Naive thymus-derived CD4-positive, alpha-beta T cell (primary cell): ENCODE measurements around the gene DENND5A. TPM values are rescaled to one million over a fixed set of nuclear protein-coding genes. Genes with fewer than 3 reads are reported as not detected.
"Not testable (repeated sequence)": the region's sequence is repeated elsewhere in the genome, so short reads cannot be mapped to it uniquely, and the experiment has no call there.

Source experiments
- ATAC-seq: fragments of 150-1000 bp; cut with Tn5 transposase; 2 replicates; pipeline ENCODE4 v1.10.0; 2021; ENCODE audit warnings: mild to moderate bottlenecking, moderate library complexity
- CTCF ChIA-PET: fragments of 350-600 bp; sonication (Branson Sonifier 250); formaldehyde crosslinking; loops from one replicate; lab custom pipeline; 2021; ENCODE audit warnings: antibody characterized with exemption; lab: Charles Lee
- POLR2A ChIA-PET: fragments of 350-600 bp; sonication (Branson Sonifier 250); formaldehyde crosslinking; loops from one replicate; lab custom pipeline; 2021; ENCODE audit warnings: antibody characterized with exemption, inconsistent platforms; lab: Charles Lee
- DNase-seq, 9 donors: peaks; one replicate each; pipeline versions ENCODE4 v3.0.0 to v3.0.0-alpha.2; 2020 to 2022; ENCODE audit warnings: mixed read lengths in 1 of 9
- H3K27ac ChIP-seq: one replicate; pipeline ENCODE4 v1.7.0; 2013; ENCODE audit warnings: mild to moderate bottlenecking, low read depth, low read length, moderate library complexity
- H3K27me3 ChIP-seq, 2 donors: one replicate each; pipeline ENCODE4 v1.7.0; 2013; ENCODE audit warnings: low read length in 2 of 2, mild to moderate bottlenecking in 2 of 2, moderate library complexity in 2 of 2; ENCODE audit not compliant: control insufficient read depth in 2 of 2, insufficient read depth in 2 of 2
- H3K36me3 ChIP-seq, 3 experiments: 1 replicate in 2 of 3; 2 replicates in 1 of 3; pipeline ENCODE4 v1.7.0; 2013; ENCODE audit warnings: low read length in 3 of 3, mild to moderate bottlenecking in 3 of 3, moderate library complexity in 1 of 3; ENCODE audit not compliant: insufficient read depth in 3 of 3, control insufficient read depth in 2 of 3
- H3K4me1 ChIP-seq, 2 donors: one replicate each; pipeline ENCODE4 v1.7.0; 2013; ENCODE audit warnings: low read length in 2 of 2, mild to moderate bottlenecking in 2 of 2, moderate library complexity in 1 of 2; ENCODE audit not compliant: control insufficient read depth in 2 of 2, insufficient read depth in 2 of 2
- H3K4me3 ChIP-seq: 2 replicates; pipeline ENCODE4 v1.7.0; 2013; ENCODE audit warnings: mild to moderate bottlenecking, low read length
- H3K9me3 ChIP-seq, 3 experiments: 1 replicate in 2 of 3; 2 replicates in 1 of 3; pipeline ENCODE4 v1.7.0; 2013; ENCODE audit warnings: low read length in 3 of 3; ENCODE audit not compliant: control insufficient read depth in 2 of 3
- H3K27ac Mint-ChIP-seq, 9 donors: one replicate each; pipeline ENCODE4 v1.8.0; 2020 to 2022; ENCODE audit warnings: mixed read lengths in 9 of 9, mild to moderate bottlenecking in 8 of 9, moderate library complexity in 5 of 9, inconsistent platforms in 2 of 9
- H3K27me3 Mint-ChIP-seq, 5 donors: one replicate each; pipeline ENCODE4 v1.8.0; 2021 to 2022; ENCODE audit warnings: mixed read lengths in 5 of 5, mild to moderate bottlenecking in 1 of 5
- H3K36me3 Mint-ChIP-seq, 5 donors: one replicate each; pipeline ENCODE4 v1.8.0; 2020 to 2022; ENCODE audit warnings: mixed read lengths in 5 of 5, mild to moderate bottlenecking in 3 of 5, inconsistent platforms in 1 of 5
- H3K4me1 Mint-ChIP-seq, 7 donors: one replicate each; pipeline ENCODE4 v1.8.0; 2020 to 2022; ENCODE audit warnings: mixed read lengths in 7 of 7, mild to moderate bottlenecking in 3 of 7, inconsistent platforms in 1 of 7
- H3K4me3 Mint-ChIP-seq, 10 donors: one replicate each; pipeline ENCODE4 v1.8.0; 2020 to 2022; ENCODE audit warnings: mild to moderate bottlenecking in 10 of 10, mixed read lengths in 10 of 10, moderate library complexity in 6 of 10, inconsistent platforms in 2 of 10
- H3K9me3 Mint-ChIP-seq, 11 donors: one replicate each; pipeline ENCODE4 v1.8.0; 2020 to 2022; ENCODE audit warnings: mixed read lengths in 11 of 11, mild to moderate bottlenecking in 4 of 11, inconsistent platforms in 1 of 11, moderate library complexity in 1 of 11
- intact Hi-C, 2 donors: fragments of 100-400 bp; cut with micrococcal nuclease; formaldehyde crosslinking; loops; one replicate each; pipeline ENCODE4 v1.15.1; 2023
- polyA plus RNA-seq, 2 donors: library from polyadenylated mRNA; unstranded; fragments of 300-500 nt; fragmentation: Illumina TruSeq; gene quantifications; one replicate each; pipeline ENCODE4 v1.2.3, GENCODE V29; 2021
- total RNA-seq, 6 experiments: library from RNA in 5 of 6; stranded (reverse) in 5 of 6; gene quantifications; 1 replicate in 5 of 6; 2 replicates in 1 of 6; pipeline ENCODE4 v1.2.3 and lab custom pipeline; 2021 to 2026

DENND5A gene
- total and polyA plus RNA-seq, 7 experiments from 2014 or later: 33.9 to 178 (median 106) TPM

- ChIA-PET POLR2A (interaction anchor here (0.6 kb wide), 1 partner anchor 24 kb away, joined by 4 read pairs; no protein-coding TSS in a partner anchor), CTCF (no interaction called here)
- H3K9me3 ChIP-seq: no peaks in the 10 kb centered on the region
- intact Hi-C loops: no loop called here
- H3K27me3 ChIP-seq: no peaks in the 10 kb centered on the region
- H3K27me3 Mint-ChIP-seq: peaks cover 0 to 40% (median 0%) of the 10 kb centered on the region in 5 donors
- H3K4me1 ChIP-seq: peaks cover 6 to 8% of the 10 kb centered on the region in 2 donors
- peaks cover 0 to 5% (median 0%) of the 10 kb centered on the region in 3 experiments for H3K36me3 ChIP-seq
- no peak overlapping the region for H3K4me3 ChIP-seq
- H3K9me3 Mint-ChIP-seq: no peaks in the 10 kb centered on the region
- DNase-seq: no peak
- ATAC-seq: no peak
- peaks cover 12 to 28% (median 25%) of the 10 kb centered on the region in 7 donors for H3K4me1 Mint-ChIP-seq
- H3K36me3 Mint-ChIP-seq: peaks cover 0 to 4% (median 0%) of the 10 kb centered on the region in 5 donors
- peak overlapping the region in 5 of 9 donors; percentile 11 to 87 (median 59) for H3K27ac Mint-ChIP-seq
- H3K4me3 Mint-ChIP-seq: peak overlapping the region in 6 of 10 donors; percentile 43 to 97 (median 88)
- no peak overlapping the region for H3K27ac ChIP-seq
Measured at GRCh38 chr11:9266926-9267325, 1.8 kb upstream of the DENND5A start.

DNA sequence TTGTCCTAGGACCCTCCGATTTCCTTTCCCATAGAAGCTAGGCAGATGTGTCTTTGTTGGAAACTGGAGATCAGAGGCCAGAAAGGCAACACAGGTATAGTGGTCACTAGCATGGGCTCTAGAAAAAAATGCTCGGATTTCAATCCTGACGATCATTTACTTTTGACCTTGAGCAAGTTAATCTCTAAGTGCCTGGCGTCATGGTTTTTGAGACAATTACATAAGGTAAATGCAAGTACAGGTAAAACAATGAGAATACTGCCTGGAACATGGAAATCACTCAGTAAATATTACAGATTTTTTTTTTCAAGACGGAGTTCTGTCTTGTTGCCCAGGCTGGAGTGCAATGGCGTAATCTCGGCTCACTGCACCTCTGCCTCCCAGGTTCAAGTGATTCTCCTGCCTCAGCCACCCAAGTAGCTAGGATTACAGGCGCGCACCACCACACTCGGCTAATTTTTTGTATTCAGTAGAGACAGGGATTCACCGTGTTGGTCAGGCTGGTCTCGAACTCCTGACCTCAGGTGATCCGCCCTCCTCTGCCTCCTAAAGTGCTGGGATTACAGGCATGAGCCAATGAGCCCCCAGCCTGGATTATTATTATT, 1.1 kb upstream of the DENND5A start:
- intact Hi-C loops: no loop called here
- ChIA-PET POLR2A (interaction anchor here (0.6 to 2.5 kb wide), 2 partner anchors 24 to 48 kb away, joined by 4 to 12 read pairs; partner anchors contain the start of gene TMEM41B), CTCF (interaction anchor here (0.7 kb wide), 1 partner anchor 10 kb away, joined by 3 read pairs; no protein-coding TSS in a partner anchor)
- Histone ChIP-seq H3K36me3 (peaks cover 0 to 5% (median 0%) of the 10 kb centered on the region in 3 experiments), H3K4me3 (no peak overlapping the region), H3K27me3 (no peaks in the 10 kb centered on the region), H3K9me3 (no peaks in the 10 kb centered on the region), H3K4me1 (peaks cover 8 to 15% of the 10 kb centered on the region in 2 donors), H3K27ac (no peak overlapping the region)
- H3K27ac Mint-ChIP-seq: peak overlapping the region; percentile 76 to 95 (median 82)
- H3K4me1 Mint-ChIP-seq: peaks cover 19 to 35% (median 32%) of the 10 kb centered on the region in 7 donors
- H3K27me3 Mint-ChIP-seq: peaks cover 0 to 44% (median 0%) of the 10 kb centered on the region in 5 donors
- peaks cover 0 to 4% (median 0%) of the 10 kb centered on the region in 5 donors for H3K36me3 Mint-ChIP-seq
- peak overlapping the region; percentile 81 to 97 (median 86) for H3K4me3 Mint-ChIP-seq
- H3K9me3 Mint-ChIP-seq: no peaks in the 10 kb centered on the region
- no peak for ATAC-seq
- no peak for DNase-seq

DNA sequence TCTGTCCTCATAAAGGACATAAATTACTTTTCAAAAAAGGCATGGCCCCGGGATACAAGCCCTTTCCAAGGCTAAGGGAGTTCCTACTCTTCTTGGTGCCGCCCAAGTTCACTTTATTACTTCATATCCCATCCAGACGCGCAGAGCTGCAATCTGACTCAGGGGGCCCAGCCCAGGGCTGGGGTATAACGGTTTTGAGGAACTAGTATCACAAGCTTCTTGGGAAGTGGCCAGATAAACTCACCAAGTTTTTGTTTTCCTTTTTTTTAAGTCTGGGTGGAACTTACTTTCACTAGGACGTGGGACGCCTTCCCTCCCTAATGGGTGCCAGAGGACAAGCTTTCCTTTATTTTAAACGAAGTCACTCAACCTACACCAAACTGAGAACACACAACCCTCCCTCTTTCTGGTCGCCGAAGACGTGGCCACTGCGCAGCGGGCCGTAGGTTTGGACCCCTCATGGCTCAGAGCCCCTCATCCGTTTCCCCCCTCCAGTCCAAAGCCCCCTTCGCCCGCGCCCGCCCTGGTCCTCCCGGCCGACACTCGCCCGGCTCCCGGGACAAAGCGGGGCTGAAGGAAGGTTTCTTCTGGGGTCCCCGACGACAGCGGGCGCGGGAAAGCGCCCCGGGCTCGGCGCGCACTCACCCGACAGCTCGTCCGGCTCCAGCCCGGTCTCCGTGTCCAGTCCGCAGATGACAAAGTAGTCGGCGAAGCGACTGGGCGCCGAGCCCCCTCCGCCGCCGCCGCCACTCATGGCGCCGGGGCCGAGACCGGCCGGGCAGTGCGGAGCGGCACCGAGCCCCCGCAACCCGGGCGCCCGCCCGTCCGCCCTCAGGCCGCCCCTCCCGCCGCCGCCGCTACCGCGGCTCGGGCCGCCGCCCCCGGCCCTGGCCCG, 587 bp downstream of the DENND5A start:
- CTCF ChIA-PET: interaction anchor here (0.6 to 1.8 kb wide), 6 partner anchors 9 to 49 kb away, joined by 3 to 6 read pairs (median 4); no protein-coding TSS in a partner anchor
- Histone ChIP-seq H3K36me3 (peaks cover 0 to 5% (median 0%) of the 10 kb centered on the region in 3 experiments), H3K9me3 (no peaks in the 10 kb centered on the region), H3K4me3 (peak overlapping the region; percentile 72), H3K4me1 (peaks cover 16 to 31% of the 10 kb centered on the region in 2 donors), H3K27ac (peak overlapping the region; percentile 72), H3K27me3 (no peaks in the 10 kb centered on the region)
- H3K9me3 Mint-ChIP-seq: no peaks in the 10 kb centered on the region
- H3K27ac Mint-ChIP-seq: peak overlapping the region; percentile 89 to 99 (median 95)
- peaks cover 0 to 41% (median 0%) of the 10 kb centered on the region in 5 donors for H3K27me3 Mint-ChIP-seq
- DNase-seq: peak in 7 of 9 donors; percentile 20 to 46 (median 24)
- peaks cover 0 to 8% (median 0%) of the 10 kb centered on the region in 5 donors for H3K36me3 Mint-ChIP-seq
- H3K4me3 Mint-ChIP-seq: peak overlapping the region; percentile 87 to 100 (median 97)
- POLR2A ChIA-PET: interaction anchor here (0.9 to 2.8 kb wide), 11 partner anchors 8 to 196 kb away, joined by 3 to 15 read pairs (median 4); partner anchors contain the start of genes TMEM41B and ZNF143
- H3K4me1 Mint-ChIP-seq: peaks cover 31 to 51% (median 46%) of the 10 kb centered on the region in 7 donors
- peak; percentile 72 for ATAC-seq
- intact Hi-C loops: loop anchor here (1.0 to 5.0 kb wide), 9 partner anchors 14 to 1033 kb away; partner anchors contain the start of gene TMEM41B (in 2 of the 2)

- H3K27ac Mint-ChIP-seq: peak overlapping the region; percentile 89 to 99 (median 95)
- peak overlapping the region; percentile 87 to 100 (median 97) for H3K4me3 Mint-ChIP-seq
- H3K27me3 ChIP-seq: no peaks in the 10 kb centered on the region
- DNase-seq (peak in 8 of 9 donors; percentile 29 to 64 (median 50)), ATAC-seq (peak; percentile 73)
- CTCF ChIA-PET: interaction anchor here (0.6 to 1.8 kb wide), 4 partner anchors 11 to 48 kb away, joined by 3 to 6 read pairs (median 4); no protein-coding TSS in a partner anchor
- H3K27me3 Mint-ChIP-seq: peaks cover 0 to 36% (median 0%) of the 10 kb centered on the region in 5 donors
- H3K9me3 ChIP-seq: no peaks in the 10 kb centered on the region
- H3K36me3 Mint-ChIP-seq: peaks cover 0 to 8% (median 0%) of the 10 kb centered on the region in 5 donors
- H3K9me3 Mint-ChIP-seq: no peaks in the 10 kb centered on the region
- peaks cover 0 to 5% (median 0%) of the 10 kb centered on the region in 3 experiments for H3K36me3 ChIP-seq
- POLR2A ChIA-PET: interaction anchor here (0.7 to 2.8 kb wide), 9 partner anchors 8 to 197 kb away, joined by 3 to 15 read pairs (median 4); partner anchors contain the start of genes TMEM41B and ZNF143
- H3K4me1 Mint-ChIP-seq: peaks cover 31 to 57% (median 46%) of the 10 kb centered on the region in 7 donors
- H3K4me3 ChIP-seq: peak overlapping the region; percentile 72
- peaks cover 16 to 33% of the 10 kb centered on the region in 2 donors for H3K4me1 ChIP-seq
- intact Hi-C loops: loop anchor here (1.0 to 5.0 kb wide), 9 partner anchors 14 to 1033 kb away; partner anchors contain the start of gene TMEM41B (in 2 of the 2)
- peak overlapping the region; percentile 72 for H3K27ac ChIP-seq
Measured at GRCh38 chr11:9263840-9264315, 1.3 kb downstream of the DENND5A start.

DNA sequence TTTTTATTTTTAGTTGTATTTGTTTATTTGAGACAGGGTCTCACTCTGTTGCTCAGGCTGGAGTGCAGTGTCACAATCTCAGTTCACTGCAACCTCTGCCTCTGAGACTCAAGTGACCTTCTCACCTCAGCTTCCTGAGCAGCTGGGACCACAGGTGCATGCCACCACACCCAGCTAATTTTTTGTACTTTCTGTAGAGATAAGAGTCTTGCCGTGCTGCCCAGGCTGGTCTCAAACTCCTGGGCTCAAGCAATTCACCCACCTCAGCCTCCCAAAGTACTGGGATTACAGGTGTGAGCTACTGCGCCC, 4.4 kb downstream of the DENND5A start:
- ChIA-PET POLR2A (interaction anchor here (0.6 to 2.5 kb wide), 6 partner anchors 9 to 200 kb away, joined by 3 to 11 read pairs (median 4); partner anchors contain the start of gene ZNF143), CTCF (interaction anchor here (0.7 to 1.7 kb wide), 5 partner anchors 20 to 245 kb away, joined by 3 to 5 read pairs (median 4); no protein-coding TSS in a partner anchor)
- Mint-ChIP-seq H3K4me3 (peak overlapping the region in 9 of 10 donors; percentile 28 to 73 (median 66)), H3K27ac (peak overlapping the region; percentile 34 to 87 (median 77)), H3K36me3 (peaks cover 0 to 16% (median 10%) of the 10 kb centered on the region in 5 donors), H3K27me3 (peaks cover 0 to 16% (median 0%) of the 10 kb centered on the region in 5 donors), H3K4me1 (peaks cover 29 to 68% (median 54%) of the 10 kb centered on the region in 7 donors)
- Histone ChIP-seq H3K4me3 (peak overlapping the region; percentile 24), H3K27ac (peak overlapping the region; percentile 29), H3K4me1 (peaks cover 15 to 37% of the 10 kb centered on the region in 2 donors)
- intact Hi-C loops: loop anchor here (1.0 to 5.0 kb wide), 4 partner anchors 10 to 1037 kb away; no protein-coding TSS in a partner anchor
- not testable (repeated sequence) for H3K36me3 ChIP-seq, H3K27me3 ChIP-seq, H3K9me3 Mint-ChIP-seq, ATAC-seq, H3K9me3 ChIP-seq
- DNase-seq: peak in 1 of 9 donors; percentile 19
